ENCODE measurements around the gene KCNG4.
A peak's percentile ranks its signal among the peaks of the same experiment; 100 is the strongest.

KCNG4 gene

DNA sequence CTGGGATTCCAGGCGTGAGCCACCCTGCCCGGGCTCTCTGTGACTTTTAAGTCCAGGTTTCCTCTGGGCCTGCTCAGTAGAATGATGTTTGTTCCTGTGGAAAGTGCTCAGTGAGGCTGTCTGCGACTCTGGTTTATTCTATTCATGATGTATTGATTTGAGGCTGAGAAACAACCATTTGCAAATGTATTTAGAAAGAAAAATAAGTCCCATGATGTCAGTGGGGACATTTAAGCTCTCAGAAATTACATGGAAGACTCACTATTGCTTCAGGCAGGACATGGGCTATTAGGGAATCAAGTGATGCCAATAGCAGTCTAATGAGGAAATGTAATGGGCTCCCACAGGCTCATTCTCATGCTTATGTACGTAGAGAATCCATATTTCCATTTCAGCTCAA, 22.2 kb upstream of the KCNG4 start:
- DNase-seq, result no peak

- peak; percentile 40 for DNase-seq
These were observed 21.1 kb upstream of the KCNG4 start for GRCh38 chr16:84260766-84261554.

DNA sequence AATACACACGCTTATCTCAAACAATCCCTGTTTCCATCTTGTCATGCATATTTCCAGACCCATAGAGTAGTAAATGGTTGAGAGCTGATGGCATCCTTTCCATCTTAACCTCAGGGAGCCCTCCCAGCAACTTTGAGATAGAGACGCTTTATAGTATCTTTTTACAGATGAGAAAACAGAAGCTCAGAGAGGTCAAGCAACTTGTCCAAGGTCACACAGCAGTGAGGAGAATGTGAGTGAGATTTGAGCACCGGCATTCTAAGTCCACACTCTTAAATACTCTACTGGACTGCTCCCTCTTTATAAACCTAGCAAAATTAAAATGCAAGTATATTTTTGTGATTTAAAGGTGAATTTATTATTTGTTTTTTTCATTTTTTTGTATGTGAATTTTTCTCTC, 19.9 kb upstream of the KCNG4 start:
- DNase-seq, result no peak

- DNase-seq, result no peak
These were observed 18.5 kb upstream of the KCNG4 start for GRCh38 chr16:84258266-84258665.

- no peak for DNase-seq
These were observed 15.4 kb upstream of the KCNG4 start for GRCh38 chr16:84255050-84255810.

DNA sequence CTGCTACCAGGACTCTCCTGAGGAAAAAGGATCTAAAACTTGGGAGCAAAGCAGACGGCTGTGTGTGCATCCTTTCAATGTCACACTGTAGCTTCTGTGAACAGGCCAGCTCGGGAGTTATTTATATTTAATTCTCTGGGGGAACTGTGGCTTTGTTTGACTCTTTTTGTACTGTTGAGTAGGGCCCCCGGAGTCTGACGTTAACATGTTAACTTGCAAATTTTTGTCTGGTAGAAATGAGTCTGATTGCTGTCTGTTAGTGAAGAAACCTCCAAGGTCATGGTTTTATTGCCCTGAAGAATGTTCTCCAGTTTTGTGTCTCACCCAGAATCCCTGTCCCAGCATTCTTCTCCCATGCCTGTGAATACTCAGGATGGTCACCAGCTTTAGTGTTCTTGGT, 14.2 kb upstream of the KCNG4 start:
- no peak for DNase-seq

DNA sequence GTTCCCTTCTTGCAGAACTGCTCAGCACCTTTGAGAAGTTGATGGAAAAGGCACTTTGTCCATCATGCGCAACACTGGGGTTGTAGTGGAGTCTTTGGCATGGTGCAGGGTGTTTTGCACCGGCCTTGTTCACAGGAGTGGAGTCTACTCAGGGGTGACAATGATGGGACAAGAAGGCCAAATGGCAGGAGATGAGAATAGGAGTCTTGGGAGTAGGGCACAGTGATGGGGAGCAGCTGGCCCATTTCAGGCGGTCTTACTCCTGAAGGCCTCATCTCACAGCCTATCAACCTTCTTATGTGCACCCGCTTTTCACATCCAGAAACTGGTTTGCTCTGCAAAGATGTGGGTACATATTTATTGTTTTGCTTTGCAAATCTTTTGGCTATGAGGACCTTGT, 13.4 kb upstream of the KCNG4 start:
- DNase-seq, result no peak

GRCh38 chr16:84252184-84252583, 12.4 kb upstream of the KCNG4 start:
- no peak for DNase-seq

DNA sequence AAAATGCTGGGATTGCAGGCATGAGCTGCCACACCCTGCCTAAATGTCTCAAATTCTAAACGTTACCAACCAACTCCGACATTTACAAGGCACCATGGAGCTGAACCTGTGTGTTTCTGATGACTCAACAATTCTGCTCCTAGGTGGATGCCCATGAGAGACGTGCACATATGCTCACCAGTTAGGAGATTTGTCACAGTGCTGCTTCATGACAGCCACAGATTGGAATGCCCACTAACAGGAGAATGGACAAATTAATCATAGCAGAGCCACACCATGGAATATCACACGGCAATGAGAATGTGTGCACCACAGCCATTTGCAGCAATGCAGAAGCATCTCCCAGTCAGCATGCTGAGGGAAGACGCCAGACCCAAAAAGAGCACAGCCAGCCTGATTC, 8.0 kb upstream of the KCNG4 start:
- DNase-seq, result no peak

DNA sequence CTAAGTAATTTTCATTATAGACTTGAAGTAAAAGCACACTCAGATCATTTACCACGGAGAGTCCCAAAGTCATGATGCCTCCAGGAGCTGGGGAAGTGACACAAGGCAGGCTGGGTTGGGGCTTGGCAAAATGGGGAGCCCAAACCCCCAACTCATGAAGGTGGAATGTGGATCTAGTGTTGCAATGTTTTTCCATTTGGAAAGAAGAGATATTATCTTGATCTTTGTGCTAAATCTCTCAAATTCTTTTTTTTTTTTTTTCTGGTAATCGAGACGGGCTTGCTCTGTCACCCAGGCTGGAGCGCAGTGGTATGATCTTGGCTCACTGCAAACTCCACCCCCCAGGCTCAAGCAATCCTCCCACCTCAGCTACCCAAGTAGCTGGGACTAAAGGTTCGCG, 7.5 kb upstream of the KCNG4 start:
- DNase-seq, result no peak

GRCh38 chr16:84246679-84247077, 6.9 kb upstream of the KCNG4 start:
- no peak for DNase-seq

GRCh38 chr16:84245956-84246678, 6.3 kb upstream of the KCNG4 start:
- no peak for DNase-seq

DNA sequence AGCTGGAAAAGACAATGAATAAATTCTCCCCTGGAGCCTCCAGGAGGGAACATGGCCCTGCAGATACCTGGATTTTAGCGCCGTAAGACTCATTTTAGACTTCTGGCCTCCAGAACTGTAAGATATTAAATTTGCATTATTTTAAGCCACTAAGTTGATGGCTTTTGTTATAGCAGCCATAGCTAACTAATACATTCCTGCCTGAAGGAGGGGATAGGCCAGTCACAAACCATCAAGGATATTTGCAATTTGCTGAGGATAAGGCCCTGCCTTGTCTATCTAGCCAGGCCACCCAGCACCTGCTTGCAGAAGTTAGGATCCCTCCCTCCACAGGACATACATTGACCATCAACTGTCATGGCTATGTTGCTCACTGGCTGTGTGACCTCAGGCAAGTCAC, 4.9 kb upstream of the KCNG4 start:
- DNase-seq, result no peak

DNA sequence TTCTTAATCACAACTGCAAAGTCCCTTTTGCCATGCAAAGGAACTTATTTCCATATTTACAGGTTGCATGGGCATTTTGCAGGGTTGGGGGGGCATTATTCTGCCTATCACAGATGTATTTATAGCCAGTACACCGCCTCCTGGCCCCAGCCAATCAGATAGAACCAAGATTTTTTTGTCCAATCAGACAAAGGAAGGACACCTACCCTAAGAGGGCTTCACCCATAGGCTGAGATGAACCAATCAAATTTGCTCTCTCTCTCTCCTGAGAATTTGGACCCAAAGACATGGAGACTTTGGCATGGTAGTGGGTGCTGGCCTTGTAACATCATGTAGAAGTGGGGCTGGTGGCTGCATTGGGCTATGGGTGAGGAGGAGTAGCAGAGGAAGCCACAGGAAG, 3.9 kb upstream of the KCNG4 start:
- DNase-seq, result no peak

- no peak for DNase-seq
These were observed 3.0 kb upstream of the KCNG4 start for GRCh38 chr16:84242839-84243238.

GRCh38 chr16:84241778-84242177, 2.0 kb upstream of the KCNG4 start:
- no peak for DNase-seq

DNA sequence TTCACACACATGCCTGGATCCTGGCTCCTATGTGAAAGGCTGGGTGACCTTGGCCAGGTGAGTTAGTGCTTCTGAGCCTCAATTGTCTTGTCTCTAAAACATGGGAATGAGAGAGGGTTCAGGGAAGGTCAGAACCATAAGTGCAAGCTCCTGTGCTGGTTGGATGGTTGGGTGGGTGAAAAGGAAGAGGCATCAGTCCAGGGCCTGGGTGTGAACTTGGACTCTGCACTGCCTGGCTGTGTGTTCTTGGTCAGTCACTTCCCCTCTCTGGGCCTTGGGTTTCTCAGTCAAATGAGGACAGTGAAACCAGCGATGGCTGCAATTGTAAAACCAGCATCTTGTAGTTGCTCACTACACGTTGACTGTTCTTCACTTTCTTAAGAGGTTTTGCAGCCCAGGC, 643 bp upstream of the KCNG4 start:
- DNase-seq, result no peak

GRCh38 chr16:84239141-84239769, 557 bp downstream of the KCNG4 start:
- no peak for DNase-seq

- no peak for DNase-seq
These were observed 1.6 kb downstream of the KCNG4 start for GRCh38 chr16:84237994-84238750.

- DNase-seq, result no peak
These were observed 3.1 kb downstream of the KCNG4 start for GRCh38 chr16:84236671-84237070.

- peak; percentile 42 for DNase-seq
These were observed 5.2 kb downstream of the KCNG4 start for GRCh38 chr16:84234321-84235241.

Data from retina (tissue), 1 donor.